ENCODE measurements around the gene MAPKBP1. TPM values are rescaled to one million over a fixed set of nuclear protein-coding genes. Genes with fewer than 3 reads are reported as not detected.

Gene MAPKBP1
- total RNA-seq, 2 experiments from 2014 or later: 14.5 to 17.4 TPM

DNA sequence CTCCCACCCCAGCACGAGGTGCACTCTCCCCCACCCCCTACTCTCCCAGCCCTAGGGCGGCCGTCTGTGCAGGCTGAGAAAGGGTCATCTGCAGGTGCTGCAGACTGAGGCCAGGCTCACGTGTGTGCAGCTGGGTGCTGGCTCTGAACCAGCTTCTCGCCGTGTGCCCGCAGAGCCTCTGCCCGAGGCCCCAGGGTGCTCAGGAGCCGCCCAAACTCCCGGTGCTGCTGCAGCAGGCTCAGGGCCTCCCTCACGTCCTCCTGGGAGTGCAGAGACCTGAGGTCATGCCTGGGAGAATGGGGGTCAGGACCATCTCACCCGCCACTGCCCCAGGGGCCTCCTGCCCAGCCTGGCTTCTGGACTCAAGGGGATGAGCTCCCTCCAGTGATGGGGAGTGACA is 102.4 kb downstream of the MAPKBP1 start:
- intact Hi-C loops (cut with micrococcal nuclease; ENCODE audit: unreplicated experiment): no loop called here
- no peak overlapping the region for H3K4me2 ChIP-seq (ENCODE audit: low read length)
- DNase-seq (ENCODE audit: low spot score): no peak
- POLR2A ChIA-PET: no interaction called here
- BruUV-seq (replicated peaks): no TSS peak
- CTCF ChIA-PET (ENCODE audit: unreplicated experiment): no interaction called here
- no peaks in the 10 kb centered on the region for H3K9me2 ChIP-seq (ENCODE audit: insufficient read depth, low read length)
- H3K79me2 ChIP-seq (ENCODE audit: insufficient read depth, low read depth, low read length): no peaks in the 10 kb centered on the region
- no peaks in the 10 kb centered on the region for H3K9me3 ChIP-seq (ENCODE audit: low read length)
- TF ChIP-seq EZH2phosphoT487 (IDR thresholded peaks at IDR 0.05; ENCODE audit: borderline replicate concordance, low read depth, low read length): no peak
- no peak for TF ChIP-seq CTCF (conservative IDR thresholded peaks at IDR 0.05; ENCODE audit: low read length)
- no peaks in the 10 kb centered on the region for H4K20me1 ChIP-seq (ENCODE audit: insufficient read depth, low read length)
- no peaks in the 10 kb centered on the region for H3K36me3 ChIP-seq (ENCODE audit: insufficient read depth, low read length)
- no peaks in the 10 kb centered on the region for H3K4me1 ChIP-seq (ENCODE audit: insufficient read depth, low read length, poor library complexity, severe bottlenecking)
- no peak overlapping the region for H3K4me3 ChIP-seq (ENCODE audit: low read depth, low read length, poor library complexity, severe bottlenecking)
- no peak overlapping the region for H2AFZ ChIP-seq (ENCODE audit: low read length)
- H3K27ac ChIP-seq (ENCODE audit: low read depth, low read length, poor library complexity, severe bottlenecking): no peak overlapping the region

Small RNAs within 50 kb of the gene (microRNA-seq; reads per million reads assigned to microRNA genes)
- gene MIR4310 (ENCODE audit: borderline replicate concordance): not detected

Small RNAs within 50 kb of the gene (small RNA-seq; reads per million reads assigned to genes)
- not detected for gene JMJD7-PLA2G4B
- gene MIR4310: not detected
- gene RNA5SP393: not detected

Other genes starting within 250 kb of the MAPKBP1 start
- 19.3 and 24.3 TPM in 2 replicates for gene RPAP1, start 230.2 kb upstream of the MAPKBP1 start, total RNA-seq (2014; rRNA removed; shearing (Covaris generic))
- gene RPAP1, start 230.2 kb upstream of the MAPKBP1 start, total RNA-seq (2022): 39.9 and 51.6 TPM in 2 replicates
- not detected in 2 replicates for gene TYRO3, start 215.3 kb upstream of the MAPKBP1 start, total RNA-seq (2014; rRNA removed; shearing (Covaris generic))
- gene TYRO3, start 215.3 kb upstream of the MAPKBP1 start, total RNA-seq (2022): 0.13 and 0.48 TPM in 2 replicates
- gene MGA, start 114.1 kb upstream of the MAPKBP1 start, total RNA-seq (2014; rRNA removed; shearing (Covaris generic)): 48.8 and 60.1 TPM in 2 replicates
- gene MGA, start 114.1 kb upstream of the MAPKBP1 start, total RNA-seq (2022): 59.1 and 59.2 TPM in 2 replicates
- 3.0 and 5.4 TPM in 2 replicates for gene JMJD7, start 53.6 kb downstream of the MAPKBP1 start, total RNA-seq (2014; rRNA removed; shearing (Covaris generic))
- gene JMJD7, start 53.6 kb downstream of the MAPKBP1 start, total RNA-seq (2022): 14.1 and 16.0 TPM in 2 replicates
- 9.4 and 11.1 TPM in 2 replicates for gene PLA2G4B, start 64.4 kb downstream of the MAPKBP1 start, total RNA-seq (2014; rRNA removed; shearing (Covaris generic))
- gene PLA2G4B, start 64.4 kb downstream of the MAPKBP1 start, total RNA-seq (2022): 9.5 and 12.0 TPM in 2 replicates
- gene SPTBN5, start 119.6 kb downstream of the MAPKBP1 start, total RNA-seq (2014; rRNA removed; shearing (Covaris generic)): 0.03 TPM in 2 replicates
- gene SPTBN5, start 119.6 kb downstream of the MAPKBP1 start, total RNA-seq (2022): 0.04 and 0.17 TPM in 2 replicates
- gene EHD4, start 198.1 kb downstream of the MAPKBP1 start, total RNA-seq (2014; rRNA removed; shearing (Covaris generic)): 13.5 and 14.2 TPM in 2 replicates
- 19.4 and 20.7 TPM in 2 replicates for gene EHD4, start 198.1 kb downstream of the MAPKBP1 start, total RNA-seq (2022)
- not detected in 2 replicates for gene PLA2G4E, start 246.6 kb downstream of the MAPKBP1 start, total RNA-seq (2014; rRNA removed; shearing (Covaris generic))
- not detected in 2 replicates for gene PLA2G4E, start 246.6 kb downstream of the MAPKBP1 start, total RNA-seq (2022)